GM18511 (cell line): ENCODE results near the gene SPG7.
A peak's percentile ranks its signal among the peaks of the same experiment; 100 is the strongest.

Source experiments
- ATAC-seq: cut with Tn5 transposase; IDR thresholded peaks from one replicate; pipeline ENCODE4 v1.9.1; 2021; ENCODE audit warnings: mild to moderate bottlenecking, moderate library complexity; ENCODE audit not compliant: unreplicated experiment

The SPG7 gene

GRCh38 chr16:89484923-89485679 lies 23.1 kb upstream of the SPG7 start:
- peak; percentile 41 for ATAC-seq

- no peak for ATAC-seq
Observed at GRCh38 chr16:89485701-89486246, 22.4 kb upstream of the SPG7 start.

GRCh38 chr16:89489040-89489897 lies 18.9 kb upstream of the SPG7 start:
- ATAC-seq = peak; percentile 26

GRCh38 chr16:89489898-89490438 lies 18.2 kb upstream of the SPG7 start:
- ATAC-seq = no peak

- ATAC-seq = peak; percentile 90
Observed at GRCh38 chr16:89490439-89491237, 17.6 kb upstream of the SPG7 start, which contains the start of gene ANKRD11. TSS of gene ANKRD11 (minus strand) at chr16:89490561. CDS start at chr16:89317019, 173,542 bp downstream.

- ATAC-seq = no peak
Observed at GRCh38 chr16:89491238-89491869, 16.8 kb upstream of the SPG7 start.

GRCh38 chr16:89491974-89492687 lies 16.1 kb upstream of the SPG7 start:
- no peak for ATAC-seq

GRCh38 chr16:89493776-89494175 lies 14.4 kb upstream of the SPG7 start:
- no peak for ATAC-seq

- no peak for ATAC-seq
Observed at GRCh38 chr16:89495121-89495520, 13.1 kb upstream of the SPG7 start.

GRCh38 chr16:89498839-89499238 lies 9.4 kb upstream of the SPG7 start:
- ATAC-seq = no peak

GRCh38 chr16:89499767-89500166 lies 8.4 kb upstream of the SPG7 start:
- no peak for ATAC-seq

- ATAC-seq = no peak
Observed at GRCh38 chr16:89502081-89502843, 5.9 kb upstream of the SPG7 start.

- no peak for ATAC-seq
Observed at GRCh38 chr16:89504091-89504490, 4.1 kb upstream of the SPG7 start.

- ATAC-seq = peak; percentile 67
Observed at GRCh38 chr16:89505204-89506112, 2.7 kb upstream of the SPG7 start.

- ATAC-seq = no peak
Observed at GRCh38 chr16:89506113-89506504, 2.1 kb upstream of the SPG7 start.

- ATAC-seq = no peak
Observed at GRCh38 chr16:89506791-89507191, 1.4 kb upstream of the SPG7 start.

GRCh38 chr16:89507214-89507833 lies 879 bp upstream of the SPG7 start:
- ATAC-seq = no peak
